ENCODE results near the gene CEP350.
A peak's percentile ranks its signal among the peaks of the same experiment; 100 is the strongest.

The CEP350 gene

GRCh38 chr1:180157576-180158057, 203.0 kb downstream of the CEP350 start:
- DNase-seq: no peak

GRCh38 chr1:180158149-180159147, 203.8 kb downstream of the CEP350 start:
- no peak for DNase-seq

GRCh38 chr1:180160357-180160756, 205.7 kb downstream of the CEP350 start:
- DNase-seq: peak; percentile 35

- DNase-seq: peak; percentile 21
Measured at GRCh38 chr1:180163041-180163440, 208.4 kb downstream of the CEP350 start.

All from hematopoietic multipotent progenitor cell treated with erythropoietin and hydrocortisone succinate and interleukin-3 and kit ligand, for 6 days (in vitro differentiated cells).